H1 (cell line): Measurements from ENCODE around the gene BRPF1.

ENCODE experiments used
- GABPA ChIP-seq: IDR thresholded peaks from 2 replicates; pipeline ENCODE4 v1.6.1; 2011; ENCODE audit warnings: mild to moderate bottlenecking, low read length, moderate library complexity, borderline replicate concordance; ENCODE audit not compliant: insufficient read depth
- JUND ChIP-seq: IDR thresholded peaks from 2 replicates; pipeline ENCODE4 v1.6.1; 2011; ENCODE audit warnings: mild to moderate bottlenecking, improper control_type of control experiment, low read length
- TF ChIP-seq, protein P1 (sequence below), 3 experiments: IDR thresholded peaks; 1 replicate in 2 of 3; 2 replicates in 1 of 3; pipeline versions ENCODE4 v1.5.1 to v1.6.1; 2011; ENCODE audit warnings: low read length in 3 of 3, mild to moderate bottlenecking in 3 of 3, inconsistent platforms in 2 of 3, low read depth in 1 of 3, moderate library complexity in 1 of 3; ENCODE audit not compliant: insufficient read depth in 1 of 3; ENCODE audit errors: control extremely low read depth in 1 of 3

DNA sequence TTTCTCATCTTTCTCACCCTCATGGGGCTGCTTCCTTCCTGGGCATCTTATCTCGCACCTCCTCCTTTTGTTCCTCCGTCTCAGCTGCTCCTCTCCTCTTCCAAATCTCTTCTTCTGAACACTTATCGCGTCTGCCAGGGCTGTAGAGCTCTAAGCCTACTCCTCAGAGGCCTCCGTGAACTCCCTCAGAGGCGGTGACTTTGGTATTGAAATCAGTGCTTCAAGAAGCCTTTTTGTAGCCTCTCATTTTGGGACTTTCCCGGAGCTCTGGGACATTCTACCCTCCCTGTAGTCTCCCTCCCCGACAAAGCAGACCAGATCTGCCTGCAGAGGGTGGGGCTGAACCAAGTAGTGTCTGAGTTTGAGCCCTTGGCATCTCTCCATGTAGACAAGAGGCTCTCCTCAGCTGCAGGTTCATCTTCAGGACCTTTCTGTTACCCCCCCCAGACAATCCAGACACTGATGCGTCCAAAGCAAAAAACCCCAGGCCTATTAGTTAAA is 45.4 kb upstream of the BRPF1 start:
- no peak for TF ChIP-seq GABPA
- TF ChIP-seq JUND, result no peak
- TF ChIP-seq, protein P1, sequence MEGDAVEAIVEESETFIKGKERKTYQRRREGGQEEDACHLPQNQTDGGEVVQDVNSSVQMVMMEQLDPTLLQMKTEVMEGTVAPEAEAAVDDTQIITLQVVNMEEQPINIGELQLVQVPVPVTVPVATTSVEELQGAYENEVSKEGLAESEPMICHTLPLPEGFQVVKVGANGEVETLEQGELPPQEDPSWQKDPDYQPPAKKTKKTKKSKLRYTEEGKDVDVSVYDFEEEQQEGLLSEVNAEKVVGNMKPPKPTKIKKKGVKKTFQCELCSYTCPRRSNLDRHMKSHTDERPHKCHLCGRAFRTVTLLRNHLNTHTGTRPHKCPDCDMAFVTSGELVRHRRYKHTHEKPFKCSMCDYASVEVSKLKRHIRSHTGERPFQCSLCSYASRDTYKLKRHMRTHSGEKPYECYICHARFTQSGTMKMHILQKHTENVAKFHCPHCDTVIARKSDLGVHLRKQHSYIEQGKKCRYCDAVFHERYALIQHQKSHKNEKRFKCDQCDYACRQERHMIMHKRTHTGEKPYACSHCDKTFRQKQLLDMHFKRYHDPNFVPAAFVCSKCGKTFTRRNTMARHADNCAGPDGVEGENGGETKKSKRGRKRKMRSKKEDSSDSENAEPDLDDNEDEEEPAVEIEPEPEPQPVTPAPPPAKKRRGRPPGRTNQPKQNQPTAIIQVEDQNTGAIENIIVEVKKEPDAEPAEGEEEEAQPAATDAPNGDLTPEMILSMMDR (IDR thresholded peaks at IDR 0.05; ENCODE audit: control extremely low read depth in 1 of 3, insufficient read depth in 1 of 3, low read depth in 1 of 3, low read length in 3 of 3), result no peak
